RPMI7951 (cell line): ENCODE results near the gene BHMT. TPM values are rescaled to one million over a fixed set of nuclear protein-coding genes. Genes with fewer than 3 reads are reported as not detected.
"Not testable (repeated sequence)": the region's sequence is repeated elsewhere in the genome, so short reads cannot be mapped to it uniquely, and the experiment has no call there.

Experiments
- DNase-seq: peaks from one replicate; pipeline ENCODE4 v3.0.0-alpha.2; 2012; ENCODE audit warnings: low read depth
- total RNA-seq: library from RNA; depleted of rRNA; stranded (reverse); fragments of >200 nt; shearing (Covaris generic); gene quantifications from 2 replicates; pipeline ENCODE4 v1.2.3, GENCODE V29; 2014

BHMT gene
- total RNA-seq, 1 experiment from 2014 or later: not detected

DNA sequence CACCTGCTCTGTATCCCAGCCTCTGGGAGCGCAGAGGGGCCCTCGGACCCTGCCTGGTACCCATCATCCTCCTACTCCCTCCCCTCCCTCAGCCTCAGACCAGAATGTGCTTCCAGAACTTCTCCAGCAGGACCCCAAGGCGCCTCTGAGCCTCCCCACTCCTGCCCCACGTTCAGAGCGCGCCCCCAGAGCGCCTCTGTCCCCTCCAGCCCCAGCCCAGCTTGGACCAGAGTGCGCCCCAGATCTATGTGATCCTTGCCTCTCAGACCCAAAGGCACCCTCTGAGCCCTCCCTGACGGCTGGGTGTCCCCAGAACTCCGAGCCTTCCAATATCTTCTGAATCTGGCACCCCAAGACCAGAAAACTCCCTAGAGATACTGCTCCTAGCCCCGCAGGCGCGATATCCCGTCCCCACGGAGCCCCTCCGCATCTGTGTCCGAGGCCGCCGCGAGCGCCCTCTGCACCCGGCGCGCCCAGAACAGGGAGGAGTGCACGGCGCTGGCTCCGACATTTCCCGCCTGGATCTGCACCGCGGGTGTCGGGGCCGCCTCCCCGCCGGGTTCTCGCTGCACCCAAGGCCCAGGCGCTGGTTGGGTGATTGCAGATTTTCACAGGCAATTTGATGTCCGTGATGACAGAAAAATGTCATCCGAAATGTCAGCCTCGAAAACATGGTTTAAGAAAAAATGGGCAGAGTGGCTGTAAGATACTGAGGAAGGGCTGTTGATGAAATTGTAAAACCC, 522 bp downstream of the BHMT start:
- DNase-seq: no peak

DNA sequence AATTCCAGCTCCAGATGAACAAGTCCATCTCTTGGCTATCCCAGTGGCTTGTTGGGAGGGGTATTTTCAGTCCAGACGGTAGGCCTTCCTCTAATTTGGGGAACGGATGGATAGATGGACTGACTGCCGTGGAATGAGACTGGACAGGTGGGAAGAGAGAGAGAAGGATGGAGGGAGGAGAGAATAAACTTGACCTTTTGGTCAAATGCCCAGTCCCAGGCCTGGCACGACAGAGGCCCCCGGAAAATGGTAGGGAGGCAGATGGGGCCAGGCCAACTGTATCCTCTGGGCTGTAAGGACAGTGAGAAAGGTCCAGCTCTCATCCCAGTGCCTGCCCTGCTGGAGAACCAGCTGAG, 1.1 kb downstream of the BHMT start:
- DNase-seq: no peak

DNA sequence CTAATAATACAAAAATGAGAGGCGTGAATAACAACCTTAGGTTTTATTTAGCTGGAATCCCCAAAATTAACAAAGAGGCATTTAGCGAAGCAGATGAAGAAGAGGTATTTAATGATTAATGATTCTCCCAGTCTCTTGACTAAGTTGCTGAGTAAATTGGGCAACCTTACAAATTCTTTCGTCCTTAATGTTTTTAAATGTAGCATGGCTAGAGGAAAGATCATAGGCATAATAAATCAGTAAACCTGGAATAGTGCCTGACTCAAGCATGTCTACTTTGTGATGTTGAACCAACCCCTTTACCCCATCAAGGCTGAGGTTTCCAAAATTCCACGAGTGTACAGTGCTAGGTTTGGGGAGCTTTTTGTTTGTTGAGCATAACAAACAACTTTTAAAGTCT, 7.9 kb downstream of the BHMT start:
- no peak for DNase-seq

DNA sequence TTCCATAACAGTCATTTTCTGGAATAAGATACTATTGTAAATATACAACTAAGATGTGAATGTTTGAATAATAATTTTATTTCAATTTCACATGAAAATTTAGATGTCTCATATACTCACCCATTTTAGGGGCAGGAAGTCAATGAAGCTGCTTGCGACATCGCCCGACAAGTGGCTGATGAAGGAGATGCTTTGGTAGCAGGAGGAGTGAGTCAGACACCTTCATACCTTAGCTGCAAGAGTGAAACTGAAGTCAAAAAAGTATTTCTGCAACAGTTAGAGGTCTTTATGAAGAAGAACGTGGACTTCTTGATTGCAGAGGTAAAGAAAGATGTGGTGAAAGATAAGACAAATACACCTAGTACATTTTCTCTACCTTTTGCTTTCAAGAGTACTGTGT, 8.6 kb downstream of the BHMT start:
- no peak for DNase-seq

DNA sequence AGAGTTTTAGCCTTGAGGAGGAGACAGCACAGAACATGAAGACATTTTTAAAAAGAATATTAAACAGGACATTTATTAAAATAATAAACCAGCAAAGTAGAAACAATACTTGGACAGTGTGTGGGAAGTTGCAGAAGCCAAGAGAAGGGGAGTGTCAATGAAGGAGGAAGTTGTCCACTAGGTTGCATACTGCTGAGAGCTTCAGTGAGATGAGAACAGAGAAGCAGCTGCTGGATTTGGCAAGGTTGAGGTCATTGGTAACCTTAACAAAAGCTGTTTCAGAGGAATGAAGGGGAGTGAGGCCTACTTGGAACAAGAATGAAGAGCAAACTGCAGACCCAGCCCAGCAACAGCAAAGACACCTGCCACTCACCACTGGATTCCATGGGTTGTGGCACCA, 11.4 kb downstream of the BHMT start:
- DNase-seq: no peak

DNA sequence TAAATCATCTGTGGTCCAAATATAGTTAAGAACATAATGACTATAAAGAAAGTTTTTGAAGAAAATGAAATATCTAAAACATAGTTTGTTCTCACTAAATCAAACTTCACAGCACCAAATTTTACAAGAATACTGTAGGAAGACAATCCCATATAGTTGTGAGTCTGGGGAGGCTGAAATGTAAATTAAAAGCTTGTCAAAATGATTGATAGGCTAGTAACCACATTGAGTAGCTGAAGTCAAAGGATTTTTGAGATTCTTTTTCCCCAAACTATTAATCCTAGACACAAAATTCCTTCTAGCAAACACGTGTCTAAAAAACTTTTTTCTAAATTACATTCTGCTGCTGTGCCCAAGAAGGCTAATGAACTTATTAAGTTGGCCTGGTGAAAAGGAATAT, 13.0 kb downstream of the BHMT start:
- no peak for DNase-seq

DNA sequence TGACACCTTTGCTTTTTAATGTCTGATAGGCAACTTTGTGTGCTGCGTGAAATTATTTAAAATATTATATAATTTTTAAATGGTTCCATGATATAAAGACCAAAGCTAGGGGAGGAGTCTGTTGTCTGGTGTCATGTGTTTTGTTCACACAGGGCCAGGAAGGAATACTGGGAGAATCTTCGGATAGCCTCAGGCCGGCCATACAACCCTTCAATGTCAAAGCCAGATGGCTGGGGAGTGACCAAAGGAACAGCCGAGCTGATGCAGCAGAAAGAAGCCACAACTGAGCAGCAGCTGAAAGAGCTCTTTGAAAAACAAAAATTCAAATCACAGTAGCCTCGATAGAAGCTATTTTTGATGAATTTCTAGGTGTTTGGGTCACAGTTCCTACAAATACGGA, 19.2 kb downstream of the BHMT start:
- DNase-seq: peak; percentile 16

DNA sequence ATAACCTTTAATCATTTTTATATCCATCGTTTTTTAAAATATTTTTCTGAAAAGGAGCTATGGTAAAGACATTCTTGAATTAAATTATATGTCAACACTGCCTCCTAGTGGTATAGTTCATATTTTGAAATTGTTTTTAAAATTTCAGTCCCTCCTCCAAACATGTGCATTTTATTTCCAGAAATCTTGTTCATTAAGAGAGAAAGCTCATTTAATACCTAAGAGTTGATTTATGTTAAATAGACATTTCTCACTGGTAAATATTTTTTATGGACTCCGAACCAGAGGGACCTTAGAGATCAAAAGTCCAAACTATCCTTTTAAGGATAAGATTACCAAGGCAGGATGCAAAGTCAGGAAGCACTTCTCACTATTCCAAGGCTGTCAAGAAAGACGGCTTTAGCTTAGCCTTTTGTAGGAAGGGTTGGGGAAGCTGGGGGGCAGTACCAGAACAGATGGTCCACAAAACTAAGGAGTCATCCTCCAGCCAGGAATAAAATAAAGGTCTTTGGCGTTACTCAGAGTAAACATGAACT, 21.6 kb downstream of the BHMT start:
- DNase-seq: peak; percentile 29

DNA sequence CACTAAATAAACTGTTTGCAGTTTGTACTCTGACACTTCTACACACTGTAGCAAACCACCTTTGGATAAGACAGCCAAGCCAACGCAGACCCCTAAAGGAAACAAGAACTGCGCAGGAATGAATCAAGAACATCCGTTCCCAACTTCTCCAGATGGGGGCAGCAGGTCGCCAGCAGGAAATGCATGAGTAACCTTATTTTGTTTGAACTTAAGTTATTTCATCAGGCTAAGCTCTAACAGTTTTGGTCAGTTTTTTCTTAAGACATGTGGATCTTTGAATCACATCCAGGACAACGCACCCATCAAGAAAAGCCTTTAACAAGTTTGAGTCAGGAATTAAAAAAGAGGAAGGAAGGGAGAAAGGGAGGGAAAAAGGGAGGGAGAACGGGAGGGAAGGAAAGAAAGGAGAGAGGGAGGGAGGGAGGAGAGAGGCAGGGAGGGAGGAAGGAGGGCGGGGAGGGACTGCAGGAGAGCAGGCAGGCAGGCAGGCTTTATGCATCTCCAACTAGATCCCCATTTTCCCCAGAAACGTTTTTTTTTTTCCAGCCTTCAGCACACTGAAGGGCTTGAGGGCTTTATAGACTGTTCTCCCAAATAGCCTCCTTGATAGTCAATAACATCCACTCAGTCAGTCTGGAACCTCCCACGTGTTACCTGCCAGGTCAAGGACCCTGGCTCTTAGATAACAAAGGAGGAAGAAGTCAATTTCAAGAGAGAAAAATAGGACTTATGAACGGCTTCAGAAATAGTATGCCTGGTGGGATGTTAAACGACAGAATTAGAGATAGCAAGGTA, 22.2 kb downstream of the BHMT start:
- DNase-seq: peak; percentile 68

DNA sequence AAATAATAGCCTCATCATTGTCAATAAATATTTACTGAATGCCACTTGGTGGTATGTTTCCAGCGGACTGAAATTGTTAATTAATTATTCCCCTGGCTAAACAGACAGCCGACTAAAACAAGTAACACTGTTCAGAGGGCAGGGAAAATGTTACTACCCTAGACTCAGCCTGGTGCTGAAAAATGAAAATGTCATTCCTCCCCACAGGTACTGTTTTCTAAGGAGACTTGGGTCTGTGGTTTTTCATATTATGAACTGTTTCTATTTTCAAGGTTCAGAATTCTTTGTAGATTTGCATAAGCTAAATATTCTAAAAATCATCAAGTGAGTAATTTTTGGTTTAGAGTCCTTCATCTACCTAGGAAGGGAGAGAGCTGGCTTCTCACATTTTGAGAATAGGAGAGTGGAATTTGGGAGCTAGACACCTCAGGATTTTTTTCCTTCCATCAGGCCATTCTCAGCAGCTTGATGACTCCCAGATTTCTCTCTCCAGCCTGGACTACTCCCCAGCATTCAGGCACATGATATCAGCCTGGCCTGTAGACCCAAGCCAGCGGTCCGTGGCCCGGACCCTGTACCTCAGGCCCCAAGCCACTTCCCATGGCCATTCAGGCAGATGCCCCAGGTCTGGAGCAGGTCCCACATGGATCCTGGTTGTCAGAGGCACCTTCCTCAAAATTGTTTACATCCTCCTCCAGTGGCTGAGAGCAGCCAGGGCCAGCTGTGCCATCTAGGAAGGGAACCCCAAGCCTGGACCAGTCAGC, 24.4 kb downstream of the BHMT start:
- no peak for DNase-seq

DNA sequence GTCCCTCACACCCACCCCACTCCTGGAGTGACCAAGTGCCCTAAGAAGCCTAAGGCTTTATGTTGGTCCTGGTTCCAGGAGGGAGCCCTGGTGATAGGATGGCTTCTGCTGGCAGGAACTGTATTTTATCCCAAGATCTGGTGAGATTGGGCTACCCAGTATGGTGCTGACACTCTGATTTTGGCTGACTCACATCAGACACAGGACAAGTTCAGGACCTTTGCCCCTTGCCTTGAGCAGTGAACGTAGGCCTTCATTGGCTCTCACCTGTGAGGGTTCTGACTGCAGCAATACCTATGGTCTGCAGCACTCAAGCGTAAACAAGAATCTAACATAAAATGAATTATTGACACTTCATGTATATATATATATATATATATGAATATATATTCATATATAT, 25.0 kb downstream of the BHMT start:
- DNase-seq: no peak

DNA sequence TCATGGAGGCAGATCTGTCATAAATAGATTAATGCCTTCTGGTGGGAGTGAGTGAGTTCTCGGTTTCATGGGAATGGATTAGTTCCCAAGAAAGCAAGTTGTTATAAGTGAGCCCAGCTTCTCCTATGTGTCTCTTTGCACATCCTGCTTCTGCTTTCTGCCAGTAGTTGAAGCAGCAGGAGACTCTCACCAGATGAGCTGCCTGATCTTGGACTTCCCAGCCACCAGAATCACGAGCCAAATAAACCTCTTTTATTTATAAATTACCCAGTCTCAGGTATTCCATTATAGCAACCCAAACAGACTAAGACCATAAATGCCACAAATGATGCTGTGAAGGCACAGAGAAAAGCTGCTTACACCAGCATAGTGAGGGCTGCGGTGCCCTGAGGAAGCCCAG, 28.9 kb downstream of the BHMT start:
- DNase-seq: no peak

DNA sequence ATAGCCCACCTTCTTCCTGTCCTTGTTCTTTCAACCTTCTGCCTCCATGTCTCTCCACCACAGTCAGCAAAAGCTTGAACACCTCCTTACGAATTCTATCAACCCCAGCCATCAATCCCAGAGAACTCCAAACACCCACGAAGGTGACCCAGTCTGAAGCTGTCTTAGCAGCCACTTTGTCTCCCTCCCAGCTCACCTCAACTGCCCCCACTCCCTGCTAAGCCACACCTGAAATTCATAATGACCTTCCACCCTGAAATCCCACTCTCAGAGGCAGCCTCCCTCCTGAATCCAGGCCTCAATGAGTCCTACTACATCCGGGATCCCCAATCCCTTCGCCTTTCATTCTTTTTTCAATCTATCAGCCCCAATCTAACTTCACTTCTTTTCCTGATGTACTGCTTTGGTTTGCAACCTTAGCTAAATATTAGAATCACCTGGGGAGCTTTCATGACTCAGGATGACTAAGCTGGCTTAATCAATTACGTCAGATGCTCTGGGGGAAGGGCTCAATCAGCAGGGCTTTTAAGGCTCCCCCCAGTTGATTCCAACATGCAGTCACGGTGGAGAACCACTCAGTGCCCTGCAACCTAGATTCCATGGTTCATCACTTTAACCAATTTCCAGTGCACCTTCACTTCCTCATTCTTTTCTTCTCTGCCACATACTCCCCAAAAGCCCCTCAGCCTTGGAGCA, 32.2 kb downstream of the BHMT start:
- DNase-seq: peak; percentile 16

DNA sequence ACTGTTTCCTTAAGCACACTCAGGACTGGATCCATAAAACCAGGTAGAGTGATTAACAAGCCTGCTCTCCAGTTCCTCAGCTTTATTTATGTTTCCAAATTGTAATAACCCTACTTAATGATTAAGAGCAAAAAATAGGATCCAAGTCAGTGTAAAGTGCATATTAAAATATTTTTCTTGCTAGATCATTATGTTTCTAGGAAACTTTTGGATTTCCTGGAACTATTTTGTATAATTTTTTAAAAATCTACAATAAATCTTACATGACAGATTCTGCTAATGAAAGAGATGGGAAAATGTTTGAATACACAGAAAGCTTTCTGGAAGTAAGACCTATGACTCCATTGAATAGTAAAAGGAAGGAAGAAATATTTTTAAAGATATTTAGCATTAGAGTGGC, 35.5 kb downstream of the BHMT start:
- DNase-seq: no peak

DNA sequence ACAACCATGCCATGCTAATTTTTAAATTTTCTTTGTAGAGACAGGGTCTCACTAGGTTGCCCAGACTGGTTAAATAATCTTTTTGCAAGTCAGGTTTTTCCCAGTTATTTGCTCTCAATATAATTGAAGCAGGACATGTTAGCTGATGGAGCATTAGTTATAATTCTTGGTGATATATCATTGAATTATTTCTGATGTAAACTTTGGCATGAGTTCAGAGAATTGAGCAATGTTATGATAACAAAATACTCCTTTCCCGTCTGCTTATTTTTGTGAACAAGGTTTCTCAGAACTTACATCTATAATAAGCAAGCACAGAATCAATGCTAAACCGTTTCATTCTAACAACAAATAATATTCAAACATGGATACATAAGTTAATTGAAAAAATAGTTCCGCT, 37.8 kb downstream of the BHMT start:
- DNase-seq: no peak

DNA sequence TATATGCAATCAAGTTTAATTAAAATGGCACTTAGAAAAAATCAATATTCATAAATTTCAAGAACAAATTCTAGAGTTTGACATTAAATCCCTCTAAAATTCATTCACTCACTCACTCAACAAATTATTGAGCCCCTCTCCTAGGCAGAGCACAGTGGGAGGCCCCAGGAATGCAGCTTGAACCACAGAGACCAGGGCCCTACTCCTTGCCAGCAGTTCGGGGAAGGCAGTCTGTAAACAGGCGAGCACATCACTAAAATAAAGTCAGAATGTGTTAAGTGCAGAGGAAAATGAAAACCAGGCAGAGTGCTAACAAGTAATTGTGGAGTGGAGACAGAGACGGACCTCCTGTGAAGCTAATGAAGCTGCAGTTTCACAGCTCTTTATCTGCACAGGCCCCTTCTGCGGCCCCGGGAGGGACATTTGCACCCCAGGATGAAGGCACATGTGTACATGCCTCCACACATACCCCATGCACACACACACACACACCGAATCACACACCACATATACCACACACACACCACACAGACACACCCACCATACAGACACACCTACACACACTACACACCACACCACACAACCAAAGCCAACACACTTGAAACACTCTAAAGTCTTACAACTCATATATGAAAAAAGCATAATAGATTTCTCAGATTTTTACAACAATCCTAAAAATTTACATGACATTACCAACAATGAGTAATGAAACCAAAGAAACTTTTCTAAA, 40.5 kb downstream of the BHMT start:
- DNase-seq: no peak

DNA sequence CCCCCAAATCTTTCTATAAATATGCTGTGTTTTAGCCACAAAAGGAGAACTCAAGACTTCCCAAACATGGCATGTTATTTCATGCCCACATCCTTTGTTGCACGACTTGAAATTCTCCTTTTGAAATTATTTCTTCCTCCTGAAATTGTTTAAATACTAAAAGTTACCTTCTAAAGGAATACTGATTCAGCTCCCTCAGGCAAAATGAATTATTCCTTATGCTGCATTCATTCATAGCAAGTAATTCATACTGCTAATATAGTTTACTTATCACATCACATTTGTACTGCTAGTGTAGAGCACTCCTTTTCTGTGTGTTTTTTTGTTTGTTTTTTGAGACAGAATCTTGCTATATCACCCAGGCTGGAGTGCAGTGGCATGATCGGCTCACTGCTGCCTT, 45.7 kb downstream of the BHMT start:
- no peak for DNase-seq

DNA sequence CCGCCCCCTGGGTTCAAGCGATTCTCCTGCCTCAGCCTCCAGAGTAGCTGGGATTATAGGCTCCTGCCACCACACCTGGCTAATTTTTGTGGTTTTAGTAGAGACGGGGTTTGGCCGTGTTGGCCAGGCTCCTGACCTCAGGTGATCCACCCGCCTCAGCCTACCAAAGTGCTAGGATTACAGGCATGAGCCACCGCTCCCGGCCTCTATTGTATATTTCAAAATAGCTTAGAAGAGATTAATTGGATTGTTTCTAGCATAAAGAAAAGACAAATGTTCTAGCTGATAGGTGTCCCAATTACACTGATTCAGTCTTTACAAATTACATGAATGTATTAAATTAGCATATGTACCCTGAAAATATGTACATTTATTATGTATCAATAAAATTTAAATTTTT, 50.0 kb downstream of the BHMT start:
- not testable (repeated sequence) for DNase-seq

DNA sequence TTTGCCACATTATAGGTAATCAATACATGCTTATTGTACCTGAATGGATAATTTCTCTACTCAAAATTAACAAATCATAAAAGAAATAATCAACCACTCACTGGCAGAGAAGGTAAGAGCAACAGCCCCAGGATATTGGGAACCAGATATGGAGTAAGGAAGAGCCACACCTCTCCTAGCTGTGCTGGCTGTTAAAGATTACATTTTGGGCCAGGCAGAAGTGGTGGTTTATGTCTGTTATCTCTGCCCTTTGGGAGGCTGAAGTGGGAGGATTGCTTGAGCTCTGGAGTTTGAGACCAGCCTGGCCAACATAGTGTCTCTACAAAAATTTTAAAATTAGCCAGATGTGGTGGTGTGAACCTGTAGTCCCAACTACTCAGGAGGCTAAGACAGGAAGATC, 56.4 kb downstream of the BHMT start:
- DNase-seq: no peak

DNA sequence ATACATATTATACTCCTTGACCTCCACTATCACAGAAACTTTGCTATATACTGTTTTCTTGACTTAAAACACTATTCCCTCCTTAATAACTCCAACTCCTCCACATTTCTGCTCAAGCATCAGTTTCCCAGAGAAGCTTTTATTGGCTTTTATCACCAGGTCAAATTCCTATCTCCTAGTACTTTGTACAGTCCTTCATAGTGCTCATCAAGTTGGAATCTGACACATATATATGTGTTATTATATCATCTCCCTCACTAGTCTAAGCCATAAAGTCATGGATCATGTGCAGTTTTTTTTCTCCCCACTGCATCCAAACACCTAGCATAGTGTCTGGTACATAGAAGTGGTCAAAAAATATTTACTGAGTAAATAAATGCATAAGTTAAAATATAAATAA, 59.1 kb downstream of the BHMT start:
- DNase-seq: no peak

DNA sequence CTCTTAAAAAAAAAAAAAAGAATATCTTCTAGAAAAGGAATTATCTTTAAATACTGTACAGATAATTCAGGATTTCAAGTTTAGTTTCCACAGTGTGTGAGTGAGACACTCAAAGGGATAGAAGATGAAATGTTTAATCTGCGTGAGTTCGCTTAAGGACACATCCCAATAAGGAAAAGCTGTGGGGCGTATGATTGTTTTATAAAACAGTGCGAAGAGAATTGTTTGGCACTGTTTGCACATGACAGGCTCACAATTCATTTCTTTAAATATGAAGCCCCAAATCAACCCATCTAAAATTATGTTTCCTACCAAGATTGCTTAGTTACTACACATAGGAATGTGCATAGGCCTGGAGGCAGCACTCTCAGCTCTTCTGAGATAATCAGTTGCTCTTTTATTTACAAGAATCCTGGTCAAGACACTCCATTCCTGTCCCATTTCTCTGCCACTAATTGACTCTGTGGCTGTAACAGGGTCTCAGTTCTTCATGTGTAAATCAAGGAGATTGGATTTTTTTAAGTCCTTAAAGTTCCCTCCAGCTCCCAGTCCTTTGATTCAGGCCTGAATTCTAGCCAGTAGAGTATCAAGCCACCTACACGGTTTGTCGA, 60.1 kb downstream of the BHMT start:
- DNase-seq: no peak
